HG02981 (cell line): ENCODE results near the gene PCYT2.
A peak's percentile ranks its signal among the peaks of the same experiment; 100 is the strongest.

Source experiments
- ATAC-seq: cut with Tn5 transposase; IDR thresholded peaks from one replicate; pipeline ENCODE4 v1.9.1; 2021; ENCODE audit warnings: mild to moderate bottlenecking, moderate library complexity; ENCODE audit not compliant: unreplicated experiment

The PCYT2 gene

DNA sequence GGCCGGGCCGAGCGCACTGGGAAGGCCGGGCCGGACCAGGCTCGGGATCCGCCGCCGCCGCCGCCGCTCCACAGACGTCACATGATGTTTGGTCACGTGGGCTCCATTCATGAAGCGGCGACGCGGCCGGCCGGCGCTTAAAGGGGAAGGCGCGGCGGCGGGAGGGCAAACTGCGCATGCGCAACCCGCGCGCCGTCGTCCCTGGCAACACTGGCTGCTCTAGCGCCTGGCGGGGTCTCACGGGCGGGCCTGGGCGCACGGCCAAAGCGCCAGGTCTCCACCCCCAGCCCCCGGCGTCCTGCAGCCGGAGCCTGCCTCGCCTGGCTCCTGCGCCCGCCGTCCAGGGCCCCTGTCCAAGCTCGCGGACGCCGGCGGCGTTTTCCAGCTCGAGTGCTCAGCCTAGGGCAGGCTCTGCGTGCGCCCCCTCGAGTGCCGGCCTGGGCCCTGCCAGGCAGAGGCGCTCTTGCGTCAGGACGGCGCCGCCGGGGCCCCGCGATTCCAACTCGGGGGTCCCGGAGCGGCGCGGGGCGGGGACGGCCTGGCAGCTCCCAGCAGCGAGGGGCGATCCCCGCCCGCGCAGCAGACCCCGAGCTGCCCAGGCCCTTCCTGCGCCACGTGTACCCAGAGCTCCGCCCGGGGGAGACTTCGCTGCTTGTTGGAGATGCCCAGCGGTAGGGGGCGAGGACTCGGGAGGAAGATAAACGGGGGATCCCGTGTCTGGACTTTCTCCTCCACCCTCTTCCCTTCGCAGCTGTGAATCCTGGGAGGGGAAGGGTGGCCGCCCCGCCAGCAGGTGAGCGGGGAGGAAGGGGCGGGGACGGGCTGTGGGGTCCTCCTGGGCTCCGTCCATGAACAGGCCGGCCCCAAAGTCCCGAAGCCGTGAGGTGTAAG lies 16.7 kb upstream of the PCYT2 start, which contains the start of gene MAFG:
TSS of gene MAFG (minus strand) at position 83 of the 891 bp plus-strand sequence. CDS start 4,550 bp downstream, outside the sequence.
- peak; percentile 41 for ATAC-seq

DNA sequence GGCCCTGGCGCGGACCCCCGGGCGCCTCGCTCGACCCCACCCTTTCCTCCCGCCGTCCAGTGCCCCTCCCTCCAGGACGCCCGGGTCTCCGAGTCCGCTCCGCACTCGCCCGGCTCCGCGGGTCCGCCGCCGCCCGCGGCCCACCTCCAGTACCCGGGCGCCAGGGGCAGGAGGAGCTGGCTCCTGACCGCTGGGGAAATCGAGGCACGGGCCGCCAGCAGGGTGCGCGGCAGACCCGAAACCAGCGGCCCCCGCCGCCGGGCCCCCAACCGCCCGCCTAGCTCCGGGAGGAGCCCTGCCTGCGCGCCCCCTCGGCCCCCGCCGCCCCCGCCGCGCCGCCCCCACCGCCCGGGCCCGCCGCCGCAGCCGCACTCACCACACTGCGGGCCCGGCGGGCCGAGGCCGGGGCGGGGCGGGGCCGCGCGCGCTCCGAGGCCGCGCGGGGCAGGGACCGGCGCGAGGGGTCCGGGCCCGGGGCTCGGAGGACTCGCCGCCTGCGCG lies 16.0 kb upstream of the PCYT2 start:
- ATAC-seq = no peak

DNA sequence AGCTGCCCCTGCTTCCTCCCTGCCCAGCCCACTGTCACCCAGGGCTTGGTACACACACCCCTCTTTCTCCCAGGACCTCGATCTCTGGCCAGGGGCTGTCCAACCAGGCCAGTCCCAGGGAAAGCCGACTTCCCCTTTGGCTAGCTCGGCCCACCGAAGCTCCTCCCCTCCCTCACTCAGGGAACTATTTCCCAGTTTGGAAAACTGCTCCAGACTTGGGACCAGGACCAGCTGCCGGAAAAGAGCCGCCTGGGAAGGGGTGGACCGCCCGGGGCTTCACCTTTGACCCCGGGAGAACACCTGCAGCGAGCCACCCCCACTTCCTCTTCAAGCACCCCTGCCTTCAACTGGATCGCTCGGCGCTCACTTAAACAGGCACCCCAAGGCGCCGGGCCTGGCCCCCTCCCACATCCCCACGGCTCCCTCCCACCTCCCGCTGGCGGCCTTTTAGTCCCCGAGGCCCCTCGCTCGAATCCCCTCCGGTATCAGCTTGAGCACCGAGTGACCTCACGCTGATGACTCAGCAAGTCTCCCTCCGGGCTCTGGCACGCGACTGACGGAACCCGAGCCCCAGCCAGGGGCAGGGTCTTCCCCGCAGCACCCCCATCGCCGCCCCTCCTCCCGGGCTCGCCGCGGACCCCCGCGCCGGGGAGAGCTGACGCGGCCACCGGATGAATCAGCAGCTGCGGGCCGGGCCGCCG lies 15.4 kb upstream of the PCYT2 start:
- peak; percentile 5 for ATAC-seq

DNA sequence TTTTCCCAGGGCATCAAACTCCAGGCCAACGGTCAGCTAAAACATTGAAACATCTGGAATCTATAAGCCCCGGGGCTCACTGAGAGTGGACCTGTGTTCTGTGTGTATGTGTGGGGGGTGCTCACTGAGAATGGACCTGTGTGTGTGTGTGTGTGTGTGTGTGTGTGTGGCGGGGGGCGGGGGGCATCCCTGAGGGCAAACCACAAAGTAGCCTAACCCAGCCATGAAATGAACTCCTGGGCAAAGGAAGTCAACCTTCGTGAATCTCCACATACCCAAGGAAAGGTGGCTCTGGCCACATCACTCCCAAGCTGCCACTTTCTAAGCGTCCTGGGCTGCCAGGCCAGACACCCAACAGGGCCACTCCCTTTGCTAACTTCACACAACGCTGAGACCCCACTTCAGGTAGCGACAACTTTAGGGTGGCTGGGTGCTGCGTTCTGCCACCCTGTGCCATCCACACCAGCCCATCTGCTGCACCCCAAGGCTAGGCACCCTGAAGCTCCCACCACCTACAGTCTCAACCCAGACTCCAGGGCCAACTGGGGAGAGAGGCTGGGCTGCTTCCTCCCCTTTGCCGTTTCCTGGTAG lies 14.8 kb upstream of the PCYT2 start:
- ATAC-seq = no peak

DNA sequence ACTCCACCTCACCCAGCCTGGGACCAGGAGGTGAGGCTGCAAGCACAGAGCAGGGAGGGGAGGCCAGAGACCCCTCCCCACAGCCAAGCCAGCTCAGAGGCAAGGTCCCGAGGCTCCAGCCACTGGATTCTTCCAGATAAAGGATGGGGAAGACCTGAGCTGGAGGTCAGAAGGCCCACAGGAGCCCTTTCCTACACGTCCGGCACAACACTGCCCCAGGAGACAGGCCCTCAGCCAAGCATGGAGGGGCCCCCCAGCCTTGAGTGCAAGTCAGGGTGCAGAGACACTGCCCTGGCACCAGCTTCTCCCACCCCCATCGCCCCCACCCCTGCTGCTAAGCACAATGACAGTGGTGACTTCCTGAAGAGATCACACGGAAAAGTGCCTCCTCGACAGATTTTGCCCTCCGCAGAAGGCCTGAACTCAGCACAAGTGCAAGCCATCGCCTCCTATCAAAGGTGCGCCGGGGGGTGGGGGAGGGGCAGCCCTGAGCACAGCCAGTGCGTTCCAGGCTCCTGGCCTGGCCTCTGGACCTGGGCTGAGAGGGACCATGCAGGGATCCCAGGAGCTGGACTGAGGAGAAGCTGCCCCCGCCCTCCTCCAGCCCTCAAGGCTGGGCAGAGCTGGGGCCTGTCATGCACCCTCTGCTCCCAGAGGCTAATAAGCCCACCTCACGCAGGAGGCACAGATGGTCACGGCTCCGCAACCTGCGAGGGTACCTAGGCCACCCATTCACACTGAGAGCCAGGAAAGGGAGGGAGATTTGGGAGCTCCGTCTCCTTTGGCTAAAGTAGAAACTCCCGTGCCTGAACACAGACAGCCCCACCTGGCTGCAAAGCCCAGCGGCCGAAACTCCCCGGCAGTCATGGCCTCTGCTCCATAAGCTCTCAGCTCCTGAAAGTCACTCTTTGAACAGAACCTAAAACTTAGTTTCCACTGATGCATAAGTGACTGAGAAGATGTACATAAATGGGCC lies 13.6 kb upstream of the PCYT2 start:
- no peak for ATAC-seq

DNA sequence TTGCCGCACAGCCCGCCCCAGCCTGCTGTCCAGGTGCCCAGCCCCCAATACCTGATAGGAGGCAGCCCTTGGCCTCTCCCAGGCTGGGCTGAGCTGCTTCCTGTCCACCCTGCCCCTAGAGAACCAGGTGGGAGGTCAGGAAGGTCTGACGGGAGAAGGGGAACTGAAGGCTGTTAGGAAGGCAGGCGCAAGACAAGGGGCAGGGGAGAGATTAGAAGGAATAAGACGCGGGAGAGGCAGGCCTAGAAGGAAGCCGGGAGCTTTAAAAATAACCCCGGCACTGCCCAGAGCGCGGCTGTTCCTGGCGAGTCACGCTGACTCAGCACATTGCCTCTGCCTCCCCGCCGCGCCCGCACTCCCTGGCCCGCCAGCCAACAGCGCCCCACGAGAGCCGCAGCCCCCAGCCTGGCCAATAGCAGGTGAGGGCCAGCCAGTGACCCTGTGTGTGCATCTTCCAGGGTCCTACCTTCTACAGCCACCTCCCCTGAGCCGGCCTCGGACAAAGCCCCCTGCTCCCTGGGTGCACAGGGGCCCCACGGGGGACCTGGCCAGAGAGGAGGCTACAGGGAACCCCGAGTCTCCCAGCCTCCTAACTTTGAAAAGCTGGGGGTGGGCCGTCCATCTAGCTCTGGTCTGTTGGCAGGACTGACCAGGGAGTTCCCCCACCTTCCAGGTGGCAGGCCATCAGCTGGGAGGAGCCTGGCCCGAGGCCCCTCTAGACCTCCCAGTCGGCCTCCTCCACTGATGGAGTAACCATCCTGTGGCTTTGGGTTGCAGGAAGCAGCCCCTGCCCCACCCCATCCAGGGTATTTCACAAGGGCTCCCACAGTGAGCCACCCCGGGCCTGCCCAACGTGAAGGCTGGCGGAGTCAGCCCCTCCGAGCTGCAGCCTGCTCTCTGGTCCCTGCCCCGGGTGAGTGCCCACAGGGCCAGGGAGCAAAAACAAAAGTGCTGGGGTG lies 12.4 kb upstream of the PCYT2 start:
- ATAC-seq = no peak

DNA sequence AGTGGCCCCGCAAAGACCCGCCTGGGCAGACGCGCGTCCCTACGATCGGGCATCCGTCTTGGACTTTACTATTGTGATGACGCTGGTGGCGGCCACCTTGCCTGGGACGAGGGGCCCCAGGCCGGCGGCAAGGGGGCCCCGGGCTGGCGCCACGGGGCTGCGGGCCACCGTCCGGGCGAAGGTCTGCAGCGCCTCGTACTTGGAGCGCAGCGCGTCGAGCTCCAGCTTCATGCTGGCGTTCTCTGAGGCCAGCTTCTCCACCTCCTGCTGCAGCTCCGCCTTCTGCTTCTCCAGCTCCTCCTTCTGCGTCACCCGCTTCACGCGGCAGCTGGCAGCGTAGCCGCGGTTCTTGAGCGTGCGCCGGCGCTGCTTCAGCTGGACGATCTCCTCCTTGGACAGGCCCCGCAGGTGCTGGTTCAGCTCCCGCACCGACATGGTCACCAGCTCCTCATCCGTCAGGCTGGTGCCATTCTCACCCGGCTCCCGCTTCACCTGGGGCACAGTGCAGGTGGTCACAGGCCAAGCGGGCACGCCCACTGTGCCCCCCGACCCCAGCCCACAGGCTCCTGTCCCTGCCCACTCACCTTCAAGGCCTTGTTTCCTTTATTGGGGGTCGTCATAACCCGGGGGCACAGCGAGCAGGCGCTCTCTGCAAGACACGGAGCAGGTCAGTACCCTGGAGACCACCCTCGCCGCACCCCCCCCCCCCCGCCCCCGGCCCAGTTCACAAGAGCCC lies 11.5 kb upstream of the PCYT2 start:
- ATAC-seq = no peak

DNA sequence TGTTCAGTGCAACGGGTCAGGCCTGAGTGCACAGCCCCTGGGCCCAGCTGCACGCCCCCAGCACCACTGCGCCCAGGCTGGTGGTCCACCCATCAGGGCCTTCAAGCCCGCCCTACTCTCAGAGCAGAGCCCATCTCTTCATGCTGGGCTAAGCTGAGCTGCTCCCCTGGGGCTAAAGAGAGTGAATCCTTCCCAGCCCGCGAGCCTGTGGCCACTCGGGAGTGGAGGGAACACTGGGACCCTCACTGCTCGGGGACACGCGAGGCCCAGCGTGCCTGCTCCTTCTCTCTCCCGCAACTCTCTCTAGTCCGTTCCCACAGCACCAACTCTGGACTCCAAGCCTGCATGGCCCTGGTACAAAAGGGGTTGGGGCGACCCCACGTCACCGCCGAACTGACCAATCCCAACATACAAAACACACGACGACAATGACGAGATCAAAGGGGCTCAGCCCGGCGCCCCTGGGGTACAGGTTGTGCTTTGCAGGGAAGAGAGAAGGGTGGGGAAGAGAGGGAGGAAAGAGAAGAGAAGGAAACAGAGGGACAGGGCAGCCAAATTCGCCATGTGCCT lies 10.9 kb upstream of the PCYT2 start:
- no peak for ATAC-seq

DNA sequence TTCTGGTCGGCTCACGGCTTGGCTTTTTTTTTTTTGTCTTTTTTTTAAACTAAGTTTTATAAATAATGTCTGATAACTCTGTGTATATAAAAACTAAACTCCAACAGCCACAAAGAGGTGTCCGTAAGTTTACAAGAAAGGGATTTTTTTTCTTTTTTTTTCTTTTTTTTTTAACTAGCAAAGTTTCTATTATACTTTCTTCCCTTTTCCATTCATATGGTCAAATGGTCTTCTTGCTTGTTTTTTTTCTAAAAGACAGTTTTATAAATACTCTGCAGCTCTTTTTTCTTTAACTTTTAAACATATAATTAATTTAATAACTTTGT lies 10.3 kb upstream of the PCYT2 start:
- ATAC-seq = no peak

DNA sequence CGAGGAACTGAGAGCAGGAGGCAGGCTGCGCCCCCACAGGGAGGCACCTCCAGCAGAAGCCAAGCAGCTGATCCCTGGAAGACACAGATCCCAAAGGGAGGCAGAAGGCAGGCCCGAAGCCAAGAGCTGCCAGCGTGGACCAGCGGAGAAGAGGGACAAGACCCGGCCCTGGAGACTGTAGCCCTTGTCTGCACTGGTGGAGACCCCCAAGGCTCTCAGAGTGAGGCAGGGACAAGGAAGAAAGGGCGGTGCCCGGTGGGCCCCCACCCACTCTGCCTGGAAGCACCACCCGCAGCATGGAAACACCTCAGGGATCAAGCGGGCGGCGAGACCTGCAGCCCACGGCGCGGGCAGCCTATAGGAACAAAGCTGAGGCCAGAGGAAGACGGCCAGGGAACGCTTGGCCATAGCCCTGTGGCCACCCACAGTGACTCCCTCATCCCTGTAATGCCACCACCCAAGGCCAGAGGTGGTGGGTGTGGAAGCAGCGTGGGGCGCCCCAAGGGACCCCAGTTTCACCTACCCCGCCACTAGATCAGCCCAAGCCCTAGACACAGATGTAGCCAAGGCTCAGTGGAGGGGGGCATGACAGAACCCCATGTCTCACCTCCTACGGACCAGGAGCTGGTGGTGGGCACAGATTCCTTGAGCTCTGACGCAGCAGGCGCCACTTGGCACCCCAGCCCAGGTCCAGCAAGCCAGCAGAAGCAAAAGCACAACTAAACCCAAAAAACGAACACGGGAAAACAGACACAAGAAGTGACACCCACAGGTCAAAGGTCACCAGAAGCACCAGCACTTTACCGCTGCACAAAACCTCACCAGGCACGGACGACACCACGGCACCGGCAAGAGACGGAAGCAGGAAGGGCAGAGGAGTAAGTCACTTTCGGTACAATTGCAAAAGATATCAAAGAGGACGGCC lies 9.7 kb upstream of the PCYT2 start:
- ATAC-seq = no peak

DNA sequence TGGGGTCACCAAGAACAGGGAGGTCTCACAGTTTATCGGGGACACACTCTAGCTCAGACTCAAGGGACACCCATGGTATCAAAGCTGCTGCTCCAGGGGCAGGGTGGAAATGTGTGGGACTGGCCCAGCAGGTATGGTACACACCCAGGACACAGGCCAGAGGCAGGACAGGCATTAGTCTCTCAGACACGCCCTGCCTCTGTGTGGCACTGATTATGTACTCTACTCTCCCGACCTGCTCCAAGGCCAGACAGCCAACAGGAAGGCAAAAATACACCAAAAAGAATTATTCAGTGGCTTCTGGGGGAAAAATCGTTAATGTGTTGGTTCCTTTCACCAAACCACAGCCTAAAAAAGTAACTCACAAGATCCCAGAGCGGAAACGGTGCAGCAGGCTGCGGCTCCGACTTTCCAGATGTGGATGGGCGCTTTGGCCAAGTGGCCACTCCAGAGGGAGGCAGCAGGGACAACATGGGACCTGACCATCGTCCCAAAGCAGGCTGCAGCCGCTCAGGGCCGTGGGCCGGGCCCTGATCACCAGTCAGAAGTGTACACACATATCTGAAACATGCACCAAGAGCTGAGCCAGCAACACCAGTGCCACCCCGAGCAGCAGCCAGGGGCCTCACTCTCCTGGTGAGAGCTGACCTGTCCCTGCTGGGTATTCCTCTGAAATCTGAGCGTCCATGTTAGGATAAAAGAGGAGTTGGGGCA lies 7.8 kb upstream of the PCYT2 start:
- ATAC-seq = no peak

DNA sequence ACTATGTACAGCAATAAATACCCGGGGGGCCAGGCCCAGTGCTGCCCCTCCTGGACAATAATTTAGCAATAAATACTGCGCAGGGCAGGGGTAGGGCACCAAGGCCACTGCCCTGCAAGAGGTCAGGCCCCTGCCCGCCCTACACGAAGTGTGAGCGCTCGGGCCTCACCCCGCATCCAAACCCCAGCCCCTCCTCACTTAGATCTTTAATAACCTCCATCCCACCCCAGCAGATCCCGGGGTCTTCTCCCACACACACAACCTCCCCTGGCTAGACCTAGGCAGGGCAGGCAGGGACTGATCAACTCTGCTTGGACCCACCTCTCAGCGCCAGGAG lies 7.1 kb upstream of the PCYT2 start:
- ATAC-seq = peak; percentile 11

DNA sequence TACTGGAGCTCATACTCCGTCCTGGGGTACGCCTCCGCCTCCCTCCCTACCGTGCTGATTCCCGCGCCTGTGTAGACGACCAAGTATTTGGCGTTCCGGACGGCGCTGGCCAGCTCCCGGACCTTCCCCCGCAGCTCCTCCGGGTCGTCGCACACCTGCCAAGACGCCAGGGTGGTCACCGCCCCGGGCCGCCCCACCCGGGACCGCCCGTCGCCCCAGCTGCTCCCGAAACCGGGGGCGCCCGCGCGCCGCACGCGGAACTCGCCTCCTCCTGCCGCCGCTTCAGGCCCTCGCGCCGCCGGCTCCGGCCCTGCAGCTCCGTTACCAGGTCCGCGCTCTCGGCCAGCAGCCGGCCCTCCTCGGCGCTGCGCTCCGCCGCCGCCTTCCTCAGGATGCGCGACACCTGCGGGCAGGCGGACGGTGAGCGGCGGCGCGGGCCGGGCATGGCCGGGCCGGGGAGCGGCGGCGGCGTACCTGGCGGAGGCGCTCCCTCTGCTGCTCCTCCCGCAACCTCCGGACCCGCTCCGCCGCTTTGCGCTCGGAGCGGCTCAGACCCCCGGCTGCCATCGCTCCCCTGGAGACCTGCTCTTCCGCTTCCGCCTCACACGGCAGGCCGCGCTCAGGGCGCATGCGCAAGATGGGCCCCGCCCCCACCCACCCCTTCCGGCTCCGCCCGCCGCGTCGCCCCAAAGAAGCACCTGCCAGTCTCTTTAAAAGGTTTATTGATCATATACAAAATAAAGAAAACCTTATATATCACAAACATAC lies 6.5 kb upstream of the PCYT2 start, which contains the start of gene SIRT7:
TSS of gene SIRT7 (minus strand) at position 612 of the 768 bp plus-strand sequence. CDS start at position 567, 45 bp downstream.
- ATAC-seq = peak; percentile 59

DNA sequence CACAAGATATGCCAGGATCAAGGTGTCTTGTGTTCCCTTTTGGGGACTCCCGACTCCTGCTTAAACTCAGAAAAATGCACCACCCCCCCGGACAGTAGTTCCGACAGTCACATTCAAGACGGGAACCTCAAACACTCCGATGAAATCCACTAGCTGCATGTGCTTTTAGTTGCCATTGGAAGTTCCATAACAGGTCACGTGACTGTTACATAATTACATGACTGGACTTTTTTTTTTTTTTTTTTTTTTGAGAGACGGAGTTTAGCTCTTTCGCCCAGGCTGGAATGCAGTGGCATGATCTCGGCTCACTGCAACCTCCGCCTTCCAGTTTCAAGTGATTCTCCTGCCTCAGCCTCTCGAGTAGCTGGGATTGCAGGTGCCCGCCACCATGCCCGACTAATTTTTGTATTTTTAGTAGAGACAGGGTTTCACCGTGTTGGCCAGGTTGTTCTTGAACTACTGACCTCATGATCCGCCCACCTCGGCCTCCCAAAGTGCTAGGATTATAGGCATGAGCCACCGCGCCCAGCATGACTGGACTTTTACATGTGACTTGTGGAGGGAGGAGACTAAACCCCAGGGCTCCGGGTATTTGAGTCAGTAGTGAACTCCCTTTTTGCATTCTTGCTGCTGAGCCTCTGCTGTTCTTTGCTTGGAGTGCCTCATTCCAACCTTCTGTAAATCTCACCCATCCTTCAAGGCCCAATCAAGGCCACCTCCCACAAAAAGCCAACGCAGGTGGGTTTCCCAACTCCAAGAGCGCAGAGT lies 5.2 kb upstream of the PCYT2 start:
- no peak for ATAC-seq

DNA sequence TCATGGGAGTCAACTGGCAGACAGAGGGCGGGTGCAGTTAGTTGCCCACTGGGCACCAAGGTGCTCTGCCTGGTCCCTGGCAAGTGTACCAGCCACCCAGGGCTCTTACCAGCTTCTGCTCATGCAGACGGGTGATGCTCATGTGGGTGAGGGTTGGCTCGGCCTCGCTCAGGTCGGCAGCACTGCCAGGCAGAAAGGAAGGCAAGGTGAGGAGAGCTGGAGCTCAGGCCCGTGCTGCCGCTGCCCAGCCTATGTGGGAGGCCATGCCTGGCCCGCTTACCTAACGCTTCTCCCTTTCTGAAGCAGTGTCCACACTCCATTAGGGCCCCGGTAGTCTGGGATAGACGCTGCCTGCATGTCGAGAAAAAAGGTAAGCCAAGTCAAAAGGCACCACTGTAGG lies 4.1 kb upstream of the PCYT2 start:
- no peak for ATAC-seq
